DMS153 (cell line): ENCODE results near the gene WSCD1.

Source experiments
- DNase-seq: peaks from one replicate; lab custom pipeline; 2025; lab: John Stamatoyannopoulos, UW

WSCD1 gene

GRCh38 chr17:6160232-6160555 is 90.0 kb downstream of the WSCD1 start:
- DNase-seq = no peak

GRCh38 chr17:6160911-6161855 is 91.0 kb downstream of the WSCD1 start:
- DNase-seq = no peak

GRCh38 chr17:6162216-6162615 is 92.0 kb downstream of the WSCD1 start:
- no peak for DNase-seq

- DNase-seq = no peak
These were observed 92.7 kb downstream of the WSCD1 start for GRCh38 chr17:6162892-6163291.

GRCh38 chr17:6163612-6164333 is 93.6 kb downstream of the WSCD1 start:
- peak; percentile 89 for DNase-seq

- DNase-seq = no peak
These were observed 94.8 kb downstream of the WSCD1 start for GRCh38 chr17:6164996-6165395.

- no peak for DNase-seq
These were observed 95.6 kb downstream of the WSCD1 start for GRCh38 chr17:6165806-6166205.

- DNase-seq = no peak
These were observed 96.5 kb downstream of the WSCD1 start for GRCh38 chr17:6166492-6167179.

GRCh38 chr17:6168296-6168695 is 98.1 kb downstream of the WSCD1 start:
- DNase-seq = no peak

GRCh38 chr17:6170349-6170748 is 100.2 kb downstream of the WSCD1 start:
- DNase-seq = peak; percentile 12

- no peak for DNase-seq
These were observed 102.6 kb downstream of the WSCD1 start for GRCh38 chr17:6172642-6173330.

GRCh38 chr17:6173653-6174052 is 103.5 kb downstream of the WSCD1 start:
- DNase-seq = no peak
